Measurements from ENCODE around the gene CNTN4. TPM values are rescaled to one million over a fixed set of nuclear protein-coding genes. Genes with fewer than 3 reads are reported as not detected.

Gene CNTN4
- total RNA-seq, 1 donor from 2014 or later = 0.79 TPM

DNA sequence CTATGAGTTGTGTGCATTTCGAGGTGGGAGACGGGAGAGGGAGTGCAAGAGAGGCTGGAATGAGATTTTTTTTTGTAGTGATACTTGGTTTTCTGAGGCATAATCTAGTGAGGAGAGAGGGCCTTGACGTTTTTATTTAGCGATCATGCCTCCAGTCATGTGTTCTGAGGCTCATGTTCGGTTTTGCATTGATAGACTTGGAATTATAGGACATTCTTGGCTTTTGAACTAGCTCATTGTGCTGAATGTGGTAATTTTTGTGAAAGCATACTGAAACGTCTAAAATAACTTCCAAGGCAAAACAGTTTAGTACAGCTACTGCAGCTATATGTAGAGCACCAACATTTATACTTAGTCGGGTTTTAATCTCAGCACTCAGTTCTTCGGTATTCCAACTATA is 408.1 kb downstream of the CNTN4 start:
- TF ChIP-seq, protein P1, sequence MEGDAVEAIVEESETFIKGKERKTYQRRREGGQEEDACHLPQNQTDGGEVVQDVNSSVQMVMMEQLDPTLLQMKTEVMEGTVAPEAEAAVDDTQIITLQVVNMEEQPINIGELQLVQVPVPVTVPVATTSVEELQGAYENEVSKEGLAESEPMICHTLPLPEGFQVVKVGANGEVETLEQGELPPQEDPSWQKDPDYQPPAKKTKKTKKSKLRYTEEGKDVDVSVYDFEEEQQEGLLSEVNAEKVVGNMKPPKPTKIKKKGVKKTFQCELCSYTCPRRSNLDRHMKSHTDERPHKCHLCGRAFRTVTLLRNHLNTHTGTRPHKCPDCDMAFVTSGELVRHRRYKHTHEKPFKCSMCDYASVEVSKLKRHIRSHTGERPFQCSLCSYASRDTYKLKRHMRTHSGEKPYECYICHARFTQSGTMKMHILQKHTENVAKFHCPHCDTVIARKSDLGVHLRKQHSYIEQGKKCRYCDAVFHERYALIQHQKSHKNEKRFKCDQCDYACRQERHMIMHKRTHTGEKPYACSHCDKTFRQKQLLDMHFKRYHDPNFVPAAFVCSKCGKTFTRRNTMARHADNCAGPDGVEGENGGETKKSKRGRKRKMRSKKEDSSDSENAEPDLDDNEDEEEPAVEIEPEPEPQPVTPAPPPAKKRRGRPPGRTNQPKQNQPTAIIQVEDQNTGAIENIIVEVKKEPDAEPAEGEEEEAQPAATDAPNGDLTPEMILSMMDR (IDR thresholded peaks at IDR 0.05; ENCODE audit: insufficient read depth, low read length, severe bottlenecking) = no peak
- DNase-seq (ENCODE audit: low read depth) (no peak), FAIRE-seq (no peak)
- Histone ChIP-seq H3K4me3 (ENCODE audit: low read depth, low read length) (no peak overlapping the region), H3K36me3 (ENCODE audit: control insufficient read depth, insufficient read depth, low read length) (no peaks in the 10 kb centered on the region), H3K27me3 (ENCODE audit: control insufficient read depth, insufficient read depth, low read length) (no peaks in the 10 kb centered on the region)

DNA sequence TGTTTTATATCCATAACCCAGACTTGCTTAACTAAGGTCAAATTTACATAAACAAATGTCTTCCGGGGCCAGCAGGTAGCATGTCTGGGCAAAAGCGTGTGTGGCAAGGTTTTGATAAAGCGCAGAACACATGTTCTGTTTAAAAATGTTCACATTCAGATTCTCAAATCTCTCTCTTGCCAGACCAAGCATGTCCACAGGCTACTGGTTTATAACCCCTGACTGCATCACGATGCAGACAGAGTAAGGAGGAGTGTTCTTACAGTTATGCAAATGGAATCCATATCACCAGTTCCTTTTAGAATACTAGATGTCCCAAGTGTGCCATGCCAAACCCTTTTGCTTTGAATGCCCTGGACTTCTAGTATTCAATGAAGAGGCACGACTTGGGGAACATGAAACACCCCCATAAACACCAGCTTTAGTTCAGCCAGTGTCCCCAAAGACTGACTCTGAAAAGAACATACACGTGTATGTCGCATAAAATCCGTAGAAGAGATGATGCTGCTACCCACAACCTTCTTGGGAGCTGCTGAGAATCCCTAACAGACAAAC is 412.0 kb downstream of the CNTN4 start:
- peak; percentile 25 for DNase-seq (ENCODE audit: low read depth)
- Histone ChIP-seq H3K4me3 (ENCODE audit: low read depth, low read length) (no peak overlapping the region), H3K36me3 (ENCODE audit: control insufficient read depth, insufficient read depth, low read length) (no peaks in the 10 kb centered on the region), H3K27me3 (ENCODE audit: control insufficient read depth, insufficient read depth, low read length) (no peaks in the 10 kb centered on the region)
- TF ChIP-seq, protein P1 (IDR thresholded peaks at IDR 0.05; ENCODE audit: insufficient read depth, low read length, severe bottlenecking) = no peak
- no peak for FAIRE-seq

- Histone ChIP-seq H3K4me3 (ENCODE audit: low read depth, low read length) (no peak overlapping the region), H3K27me3 (ENCODE audit: control insufficient read depth, insufficient read depth, low read length) (no peaks in the 10 kb centered on the region), H3K36me3 (ENCODE audit: control insufficient read depth, insufficient read depth, low read length) (no peaks in the 10 kb centered on the region)
- TF ChIP-seq, protein P1 (IDR thresholded peaks at IDR 0.05; ENCODE audit: insufficient read depth, low read length, severe bottlenecking) = no peak
- no peak for FAIRE-seq
- DNase-seq (ENCODE audit: low read depth) = no peak
Measured at GRCh38 chr3:2511356-2511755, 412.7 kb downstream of the CNTN4 start.

- TF ChIP-seq, protein P1 (IDR thresholded peaks at IDR 0.05; ENCODE audit: insufficient read depth, low read length, severe bottlenecking) = no peak
- DNase-seq (ENCODE audit: low read depth) (no peak), FAIRE-seq (peak; percentile 36)
- Histone ChIP-seq H3K36me3 (ENCODE audit: control insufficient read depth, insufficient read depth, low read length) (no peaks in the 10 kb centered on the region), H3K27me3 (ENCODE audit: control insufficient read depth, insufficient read depth, low read length) (no peaks in the 10 kb centered on the region), H3K4me3 (ENCODE audit: low read depth, low read length) (no peak overlapping the region)
Measured at GRCh38 chr3:2512881-2513280, 414.2 kb downstream of the CNTN4 start.

GRCh38 chr3:2513986-2514385 is 415.3 kb downstream of the CNTN4 start:
- no peak for DNase-seq (ENCODE audit: low read depth)
- H3K4me3 ChIP-seq (ENCODE audit: low read depth, low read length) = no peak overlapping the region
- TF ChIP-seq, protein P1 (IDR thresholded peaks at IDR 0.05; ENCODE audit: insufficient read depth, low read length, severe bottlenecking) = no peak
- no peaks in the 10 kb centered on the region for H3K36me3 ChIP-seq (ENCODE audit: control insufficient read depth, insufficient read depth, low read length)
- no peak for FAIRE-seq
- H3K27me3 ChIP-seq (ENCODE audit: control insufficient read depth, insufficient read depth, low read length) = no peaks in the 10 kb centered on the region

All from bronchial epithelial cell (primary cell).